NCI-H2227 (cell line): ENCODE measurements around the gene BCAN.

Source experiments
- DNase-seq: peaks from one replicate; lab custom pipeline; 2025; ENCODE audit not compliant: unreplicated experiment; lab: John Stamatoyannopoulos, UW

BCAN gene

DNA sequence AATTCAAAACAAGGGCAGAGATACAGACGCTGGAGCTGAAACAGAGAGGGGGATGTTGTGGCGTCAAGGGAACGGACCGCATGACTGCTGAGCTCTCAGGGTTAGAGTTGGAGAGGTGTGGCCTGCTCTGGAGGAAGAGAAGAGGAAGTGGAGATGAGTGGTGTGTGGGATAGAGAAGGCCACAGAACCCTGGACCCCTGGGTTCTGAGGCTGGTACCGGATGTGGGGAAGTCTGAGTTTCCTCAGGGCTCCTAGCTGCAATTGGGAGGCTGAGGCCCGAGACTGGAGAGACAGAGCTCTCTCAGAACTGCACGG is 1.8 kb downstream of the BCAN start:
- no peak for DNase-seq

DNA sequence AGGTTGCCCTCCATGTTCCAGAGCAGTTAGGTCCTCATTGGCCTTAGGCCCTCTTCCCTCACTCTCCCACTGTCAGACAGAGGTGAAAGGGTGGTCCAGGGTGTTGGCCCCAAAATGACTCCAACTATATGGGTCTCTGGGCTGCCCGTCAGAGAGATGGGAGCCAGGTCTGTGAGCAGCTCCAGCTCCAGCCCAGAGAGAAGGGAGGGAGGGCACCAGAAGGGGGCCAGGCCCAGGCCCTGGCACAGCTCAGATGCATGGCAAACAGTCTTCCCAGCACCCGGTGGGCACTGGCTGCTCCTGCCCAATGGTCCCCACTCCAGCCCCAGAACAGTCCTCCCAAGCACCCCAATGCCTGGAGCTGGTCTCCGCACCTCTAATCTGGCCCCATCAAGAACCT is 2.2 kb downstream of the BCAN start:
- DNase-seq = no peak

DNA sequence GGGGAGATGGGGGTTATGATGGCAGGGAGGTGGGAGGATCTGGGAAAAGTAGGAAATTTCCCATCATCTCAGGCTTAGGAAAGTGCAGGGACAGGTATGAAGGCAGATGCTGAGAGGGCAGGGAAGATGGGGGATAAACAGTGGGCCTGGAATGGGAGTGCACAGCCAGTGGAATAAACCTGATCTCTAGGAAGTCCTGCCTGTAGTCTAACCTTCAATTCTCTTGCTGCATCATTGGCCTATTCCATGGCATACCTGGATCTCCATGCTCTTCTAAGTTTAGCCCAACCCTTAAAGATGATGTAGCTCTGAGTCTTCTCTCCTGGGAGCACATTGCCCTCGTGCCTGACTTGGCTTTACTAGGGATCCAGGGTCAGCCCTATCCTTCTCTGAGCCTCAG is 2.7 kb downstream of the BCAN start:
- no peak for DNase-seq

DNA sequence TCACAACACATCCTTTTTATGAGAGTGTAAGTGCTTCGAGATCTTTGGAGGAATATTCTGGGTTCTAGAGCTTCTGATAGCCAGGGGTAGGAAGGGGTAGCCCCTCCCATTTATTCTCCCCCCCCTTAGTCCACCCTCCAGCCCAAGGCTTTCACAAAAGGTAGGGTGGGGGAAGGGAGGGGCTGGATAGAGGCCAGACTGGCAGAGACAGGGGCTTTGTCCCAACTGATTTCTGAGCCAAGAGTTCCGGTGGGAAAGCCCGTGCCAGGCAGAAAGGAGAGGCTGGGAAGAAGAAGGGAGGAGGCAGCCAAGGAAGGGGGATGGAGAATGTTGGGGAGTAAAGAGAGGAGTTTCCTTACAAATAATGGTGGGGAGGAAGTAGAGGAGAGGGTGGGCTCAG is 3.1 kb downstream of the BCAN start:
- no peak for DNase-seq

DNA sequence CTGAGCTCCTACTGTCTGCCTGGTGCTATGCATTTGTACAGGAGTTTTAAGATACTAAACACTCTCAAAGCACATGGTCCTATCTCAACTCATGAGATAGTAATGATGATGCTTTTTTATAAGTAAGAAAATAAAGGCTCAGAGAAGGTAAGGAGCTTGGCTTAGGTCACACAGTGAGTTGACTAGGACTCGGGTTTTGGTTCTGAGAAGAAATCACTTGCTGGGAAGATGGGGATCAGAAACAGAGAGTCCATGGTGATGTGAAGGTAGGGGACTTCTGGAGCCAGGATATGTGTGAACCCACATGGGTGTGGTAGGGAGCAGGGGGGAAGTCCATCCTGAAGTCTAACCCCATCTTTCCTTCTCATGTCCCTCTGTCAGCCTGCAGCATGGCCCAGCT is 3.7 kb downstream of the BCAN start:
- DNase-seq = no peak

DNA sequence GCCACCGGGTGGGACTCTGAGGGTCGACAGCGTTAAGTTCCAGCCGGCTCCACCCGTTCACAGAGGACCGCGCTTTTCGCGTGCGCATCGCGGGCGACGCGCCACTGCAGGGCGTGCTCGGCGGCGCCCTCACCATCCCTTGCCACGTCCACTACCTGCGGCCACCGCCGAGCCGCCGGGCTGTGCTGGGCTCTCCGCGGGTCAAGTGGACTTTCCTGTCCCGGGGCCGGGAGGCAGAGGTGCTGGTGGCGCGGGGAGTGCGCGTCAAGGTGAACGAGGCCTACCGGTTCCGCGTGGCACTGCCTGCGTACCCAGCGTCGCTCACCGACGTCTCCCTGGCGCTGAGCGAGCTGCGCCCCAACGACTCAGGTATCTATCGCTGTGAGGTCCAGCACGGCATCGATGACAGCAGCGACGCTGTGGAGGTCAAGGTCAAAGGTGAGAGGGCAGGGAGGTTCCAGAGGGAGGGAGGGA is 4.9 kb downstream of the BCAN start:
- no peak for DNase-seq

DNA sequence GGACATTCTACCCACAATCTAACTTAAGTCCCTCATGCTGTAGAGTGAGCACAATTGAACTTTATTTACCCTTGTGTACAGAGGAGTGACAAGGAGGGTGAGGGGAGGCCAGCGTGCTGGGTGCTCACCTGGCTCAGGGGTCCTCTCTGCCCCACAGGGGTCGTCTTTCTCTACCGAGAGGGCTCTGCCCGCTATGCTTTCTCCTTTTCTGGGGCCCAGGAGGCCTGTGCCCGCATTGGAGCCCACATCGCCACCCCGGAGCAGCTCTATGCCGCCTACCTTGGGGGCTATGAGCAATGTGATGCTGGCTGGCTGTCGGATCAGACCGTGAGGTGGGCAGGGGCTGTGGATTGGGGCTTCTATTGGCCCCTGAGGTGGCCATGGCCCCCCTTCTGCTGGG is 5.4 kb downstream of the BCAN start:
- DNase-seq = no peak

DNA sequence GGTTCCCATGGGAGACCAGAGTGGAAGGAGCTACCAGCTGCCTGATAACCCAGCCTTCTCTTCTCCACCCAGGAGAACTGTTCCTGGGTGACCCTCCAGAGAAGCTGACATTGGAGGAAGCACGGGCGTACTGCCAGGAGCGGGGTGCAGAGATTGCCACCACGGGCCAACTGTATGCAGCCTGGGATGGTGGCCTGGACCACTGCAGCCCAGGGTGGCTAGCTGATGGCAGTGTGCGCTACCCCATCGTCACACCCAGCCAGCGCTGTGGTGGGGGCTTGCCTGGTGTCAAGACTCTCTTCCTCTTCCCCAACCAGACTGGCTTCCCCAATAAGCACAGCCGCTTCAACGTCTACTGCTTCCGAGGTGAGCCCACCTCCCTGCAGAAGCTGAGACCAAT is 6.6 kb downstream of the BCAN start:
- no peak for DNase-seq

DNA sequence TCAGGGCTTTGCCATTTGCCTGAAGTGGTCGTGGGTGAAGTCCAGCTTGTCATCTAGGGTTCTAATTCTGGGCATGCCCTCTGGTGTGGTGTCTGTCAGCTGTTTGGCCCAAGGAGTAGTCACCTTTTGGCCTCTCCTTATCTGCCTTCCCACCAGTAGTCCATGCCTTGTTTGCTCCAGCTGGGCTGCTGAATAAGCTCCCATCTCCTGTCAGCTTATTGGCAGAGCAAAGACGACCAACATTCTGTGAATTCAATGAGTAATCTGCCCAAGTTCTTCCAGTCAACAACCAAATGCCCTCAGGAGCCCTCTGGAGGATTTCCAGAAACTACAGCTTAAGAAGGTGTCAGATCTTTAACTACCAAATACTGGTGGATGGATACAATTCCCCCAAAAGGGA is 7.0 kb downstream of the BCAN start:
- no peak for DNase-seq

DNA sequence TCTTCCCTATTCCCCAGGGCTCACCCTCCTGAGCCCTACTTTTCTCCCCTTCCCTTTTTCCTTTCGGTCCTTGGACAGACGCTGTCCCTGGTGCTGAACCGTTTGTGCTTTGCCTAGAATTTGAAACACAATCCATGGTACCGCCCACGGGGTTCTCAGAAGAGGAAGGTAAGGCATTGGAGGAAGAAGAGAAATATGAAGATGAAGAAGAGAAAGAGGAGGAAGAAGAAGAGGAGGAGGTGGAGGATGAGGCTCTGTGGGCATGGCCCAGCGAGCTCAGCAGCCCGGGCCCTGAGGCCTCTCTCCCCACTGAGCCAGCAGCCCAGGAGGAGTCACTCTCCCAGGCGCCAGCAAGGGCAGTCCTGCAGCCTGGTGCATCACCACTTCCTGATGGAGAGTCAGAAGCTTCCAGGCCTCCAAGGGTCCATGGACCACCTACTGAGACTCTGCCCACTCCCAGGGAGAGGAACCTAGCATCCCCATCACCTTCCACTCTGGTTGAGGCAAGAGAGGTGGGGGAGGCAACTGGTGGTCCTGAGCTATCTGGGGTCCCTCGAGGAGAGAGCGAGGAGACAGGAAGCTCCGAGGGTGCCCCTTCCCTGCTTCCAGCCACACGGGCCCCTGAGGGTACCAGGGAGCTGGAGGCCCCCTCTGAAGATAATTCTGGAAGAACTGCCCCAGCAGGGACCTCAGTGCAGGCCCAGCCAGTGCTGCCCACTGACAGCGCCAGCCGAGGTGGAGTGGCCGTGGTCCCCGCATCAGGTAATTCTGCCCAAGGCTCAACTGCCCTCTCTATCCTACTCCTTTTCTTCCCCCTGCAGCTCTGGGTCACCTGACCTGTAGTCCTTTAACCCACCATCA is 10.4 kb downstream of the BCAN start:
- no peak for DNase-seq

DNA sequence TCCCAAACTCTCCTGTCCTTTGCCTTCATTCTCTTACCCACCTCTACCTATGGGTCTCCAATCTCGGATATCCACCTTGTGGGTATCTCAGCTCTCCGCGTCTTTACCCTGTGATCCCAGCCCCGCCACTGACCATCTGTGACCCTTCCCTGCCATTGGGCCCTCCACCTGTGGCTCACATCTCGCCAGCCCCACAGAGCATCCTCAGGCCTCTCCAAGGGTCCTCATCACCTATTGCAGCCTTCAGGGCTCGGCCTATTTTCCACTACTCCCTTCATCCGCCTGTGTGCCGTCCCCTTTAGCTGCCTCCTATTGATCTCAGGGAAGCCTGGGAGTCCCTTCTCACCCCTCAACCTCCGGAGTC is 11.1 kb downstream of the BCAN start:
- no peak for DNase-seq

DNA sequence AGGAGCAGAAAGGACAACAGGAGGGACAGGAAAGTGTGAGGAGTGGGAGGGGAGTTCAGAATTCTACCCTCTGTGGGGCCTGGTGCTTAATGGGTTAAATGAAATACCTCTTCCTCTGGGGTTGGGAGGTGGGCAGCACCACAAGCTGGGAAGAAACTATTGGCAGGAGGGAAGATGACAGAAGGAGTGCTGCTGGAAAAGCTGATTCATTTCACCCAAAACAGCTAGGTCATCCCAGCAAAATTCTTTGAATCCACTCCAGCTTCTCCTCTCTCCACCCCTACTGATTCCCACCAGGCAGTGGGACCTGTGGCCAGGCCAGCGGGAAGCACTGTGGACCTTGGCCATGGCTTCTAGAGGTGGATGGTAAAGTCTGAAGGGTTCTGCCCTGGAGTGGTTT is 12.8 kb downstream of the BCAN start:
- no peak for DNase-seq

DNA sequence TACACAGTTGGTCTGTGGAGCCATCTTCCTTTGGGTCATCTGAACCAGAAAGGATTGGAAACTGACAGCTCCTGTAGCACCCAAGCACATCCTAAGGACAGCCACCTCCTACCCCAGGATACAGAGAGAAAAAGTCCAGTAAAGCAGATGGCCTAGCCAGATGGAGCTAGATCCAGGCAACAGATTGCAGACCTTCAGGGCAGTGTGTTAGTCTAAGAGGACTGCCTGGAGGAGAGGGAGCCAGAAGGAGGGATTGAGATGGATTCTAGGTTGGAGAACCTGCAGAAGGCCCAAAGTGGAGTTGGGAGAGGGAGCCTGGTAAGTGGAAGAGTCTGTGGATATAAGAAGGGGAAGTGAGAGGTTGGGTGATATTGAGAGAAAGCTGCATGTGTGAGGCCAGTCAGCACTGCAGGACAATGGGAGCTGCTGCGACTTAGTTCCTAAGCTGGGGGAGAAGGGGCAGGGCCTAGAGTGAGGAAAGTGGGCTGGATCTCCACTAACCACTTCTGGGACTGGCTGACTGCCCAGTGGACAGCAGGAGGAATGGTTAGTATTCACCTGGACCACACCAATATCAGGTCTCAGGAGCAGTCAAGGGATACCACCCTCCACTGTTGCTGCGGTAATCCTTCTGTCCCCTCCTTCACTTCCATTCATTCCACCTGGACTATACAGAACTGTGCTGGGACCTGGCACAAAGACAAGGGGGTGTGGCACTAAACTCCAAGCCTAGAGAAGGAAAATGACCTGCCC is 13.4 kb downstream of the BCAN start:
- no peak for DNase-seq

DNA sequence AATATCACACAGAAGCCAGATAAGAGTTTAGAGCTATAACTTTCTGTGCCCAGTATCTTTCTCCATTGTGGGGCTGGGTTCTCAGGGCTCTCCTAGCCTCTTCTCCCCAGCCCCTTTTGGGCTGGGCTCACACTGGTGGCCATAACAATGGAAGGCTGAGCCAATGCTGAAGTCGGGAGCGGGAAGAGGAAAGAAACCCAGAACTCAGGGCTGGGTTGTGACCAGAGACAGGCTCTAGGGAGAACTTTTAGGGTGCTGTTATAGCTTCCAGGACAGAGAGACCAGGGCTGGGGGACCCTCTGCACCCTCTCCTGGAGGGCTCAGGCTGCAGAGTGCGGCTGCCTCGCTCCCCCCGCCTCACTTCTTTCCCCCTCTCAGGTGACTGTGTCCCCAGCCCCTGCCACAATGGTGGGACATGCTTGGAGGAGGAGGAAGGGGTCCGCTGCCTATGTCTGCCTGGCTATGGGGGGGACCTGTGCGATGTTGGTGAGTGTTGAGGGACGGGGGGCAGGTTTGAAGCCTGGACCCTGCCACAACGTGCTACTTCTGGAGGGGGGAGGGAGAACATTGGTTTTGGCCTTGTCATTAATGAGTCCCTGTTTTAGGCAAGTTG is 14.1 kb downstream of the BCAN start:
- no peak for DNase-seq

DNA sequence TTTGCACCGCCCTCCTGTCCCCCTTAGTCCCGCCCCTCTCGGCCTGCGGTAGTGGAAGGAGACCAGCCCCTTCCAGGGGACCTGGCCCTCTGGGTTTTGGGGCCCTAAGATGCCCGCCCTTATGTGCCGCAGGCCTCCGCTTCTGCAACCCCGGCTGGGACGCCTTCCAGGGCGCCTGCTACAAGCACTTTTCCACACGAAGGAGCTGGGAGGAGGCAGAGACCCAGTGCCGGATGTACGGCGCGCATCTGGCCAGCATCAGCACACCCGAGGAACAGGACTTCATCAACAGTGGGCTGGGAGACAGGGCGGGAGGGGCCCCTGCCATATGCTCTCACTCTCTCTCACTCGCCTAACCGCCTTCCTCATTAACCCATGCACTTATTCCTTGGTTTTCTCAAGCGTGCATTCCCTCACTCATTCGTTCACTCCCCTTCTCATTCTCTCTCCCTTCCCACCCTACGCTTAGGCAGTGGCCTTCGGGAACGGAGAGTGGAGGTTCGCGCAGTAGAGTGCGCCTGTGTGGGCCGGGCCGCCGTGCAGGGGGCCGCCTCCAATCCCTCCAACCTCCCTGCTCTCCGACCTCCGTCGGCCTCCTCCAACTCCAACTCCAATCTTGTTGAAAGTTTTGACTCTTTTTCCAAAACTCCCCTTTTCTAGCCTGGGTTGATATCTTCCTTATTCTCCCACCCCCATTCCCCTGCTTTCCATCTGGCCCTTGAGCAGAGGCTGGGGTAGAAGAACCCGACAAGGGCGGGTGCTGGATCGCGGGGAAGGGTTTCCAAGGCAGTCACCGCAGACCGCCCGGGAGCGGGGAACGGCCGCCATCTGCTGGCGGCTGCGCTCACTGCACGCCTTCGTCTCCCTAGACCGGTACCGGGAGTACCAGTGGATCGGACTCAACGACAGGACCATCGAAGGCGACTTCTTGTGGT is 15.2 kb downstream of the BCAN start:
- DNase-seq = peak; percentile 86

DNA sequence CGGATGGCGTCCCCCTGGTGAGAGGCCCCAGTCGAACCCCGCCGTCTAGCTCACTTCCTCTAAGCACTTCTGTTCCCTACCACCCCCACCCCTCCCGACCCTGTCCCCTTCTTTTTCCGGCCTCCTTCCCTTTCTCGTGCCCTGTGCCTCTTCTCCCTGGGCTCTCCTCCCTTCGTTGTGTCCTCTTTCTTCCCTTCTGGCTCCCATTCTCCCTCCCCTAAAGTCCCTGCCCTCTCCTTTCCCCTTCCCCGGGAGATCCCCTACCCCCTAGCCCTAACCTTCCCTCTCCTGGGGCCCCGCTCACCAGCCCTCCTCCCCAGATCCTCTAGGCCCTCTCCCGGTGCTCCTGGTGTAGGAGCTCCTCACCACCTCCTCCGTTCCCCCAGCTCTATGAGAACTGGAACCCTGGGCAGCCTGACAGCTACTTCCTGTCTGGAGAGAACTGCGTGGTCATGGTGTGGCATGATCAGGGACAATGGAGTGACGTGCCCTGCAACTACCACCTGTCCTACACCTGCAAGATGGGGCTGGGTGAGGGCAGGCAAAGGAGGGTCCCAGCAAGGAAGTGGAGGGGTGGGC is 15.9 kb downstream of the BCAN start:
- no peak for DNase-seq

DNA sequence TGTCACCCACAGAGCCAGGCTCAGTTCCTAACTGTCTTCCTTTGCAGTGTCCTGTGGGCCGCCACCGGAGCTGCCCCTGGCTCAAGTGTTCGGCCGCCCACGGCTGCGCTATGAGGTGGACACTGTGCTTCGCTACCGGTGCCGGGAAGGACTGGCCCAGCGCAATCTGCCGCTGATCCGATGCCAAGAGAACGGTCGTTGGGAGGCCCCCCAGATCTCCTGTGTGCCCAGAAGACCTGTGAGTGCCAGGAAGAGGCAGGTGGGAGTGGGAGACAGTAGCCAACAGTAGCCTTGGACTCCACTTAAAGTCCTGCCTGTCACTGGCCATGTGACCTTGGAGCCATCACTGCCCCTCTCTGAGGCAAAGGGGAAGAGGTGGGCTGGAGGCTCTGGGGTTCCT is 16.6 kb downstream of the BCAN start:
- no peak for DNase-seq

DNA sequence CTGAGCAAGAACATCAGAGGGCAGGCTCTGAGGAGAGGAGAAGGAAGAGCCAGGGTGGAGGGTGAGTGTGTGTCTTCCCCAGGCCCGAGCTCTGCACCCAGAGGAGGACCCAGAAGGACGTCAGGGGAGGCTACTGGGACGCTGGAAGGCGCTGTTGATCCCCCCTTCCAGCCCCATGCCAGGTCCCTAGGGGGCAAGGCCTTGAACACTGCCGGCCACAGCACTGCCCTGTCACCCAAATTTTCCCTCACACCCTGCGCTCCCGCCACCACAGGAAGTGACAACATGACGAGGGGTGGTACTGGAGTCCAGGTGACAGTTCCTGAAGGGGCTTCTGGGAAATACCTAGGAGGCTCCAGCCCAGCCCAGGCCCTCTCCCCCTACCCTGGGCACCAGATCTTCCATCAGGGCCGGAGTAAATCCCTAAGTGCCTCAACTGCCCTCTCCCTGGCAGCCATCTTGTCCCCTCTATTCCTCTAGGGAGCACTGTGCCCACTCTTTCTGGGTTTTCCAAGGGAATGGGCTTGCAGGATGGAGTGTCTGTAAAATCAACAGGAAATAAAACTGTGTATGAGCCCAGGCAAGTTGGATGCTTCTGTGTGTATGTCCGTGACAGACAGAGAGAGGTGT is 17.1 kb downstream of the BCAN start:
- DNase-seq = no peak

DNA sequence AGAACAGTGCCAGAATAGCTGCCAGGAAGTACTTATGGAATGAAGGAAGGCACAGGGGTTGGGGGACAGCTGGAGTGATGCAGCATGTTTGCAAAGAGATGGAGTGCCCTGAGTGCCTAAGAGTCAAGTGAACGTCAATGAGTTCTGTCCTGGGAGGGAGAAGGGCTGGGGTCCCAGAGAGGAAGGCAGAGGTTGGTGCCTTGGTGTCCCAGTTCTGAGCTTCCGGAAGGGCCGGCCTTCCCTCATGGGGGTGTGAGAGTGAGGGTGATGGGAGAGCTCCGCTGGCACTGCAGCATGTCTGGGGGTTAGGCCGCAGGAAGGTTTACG is 17.7 kb downstream of the BCAN start:
- DNase-seq = no peak

DNA sequence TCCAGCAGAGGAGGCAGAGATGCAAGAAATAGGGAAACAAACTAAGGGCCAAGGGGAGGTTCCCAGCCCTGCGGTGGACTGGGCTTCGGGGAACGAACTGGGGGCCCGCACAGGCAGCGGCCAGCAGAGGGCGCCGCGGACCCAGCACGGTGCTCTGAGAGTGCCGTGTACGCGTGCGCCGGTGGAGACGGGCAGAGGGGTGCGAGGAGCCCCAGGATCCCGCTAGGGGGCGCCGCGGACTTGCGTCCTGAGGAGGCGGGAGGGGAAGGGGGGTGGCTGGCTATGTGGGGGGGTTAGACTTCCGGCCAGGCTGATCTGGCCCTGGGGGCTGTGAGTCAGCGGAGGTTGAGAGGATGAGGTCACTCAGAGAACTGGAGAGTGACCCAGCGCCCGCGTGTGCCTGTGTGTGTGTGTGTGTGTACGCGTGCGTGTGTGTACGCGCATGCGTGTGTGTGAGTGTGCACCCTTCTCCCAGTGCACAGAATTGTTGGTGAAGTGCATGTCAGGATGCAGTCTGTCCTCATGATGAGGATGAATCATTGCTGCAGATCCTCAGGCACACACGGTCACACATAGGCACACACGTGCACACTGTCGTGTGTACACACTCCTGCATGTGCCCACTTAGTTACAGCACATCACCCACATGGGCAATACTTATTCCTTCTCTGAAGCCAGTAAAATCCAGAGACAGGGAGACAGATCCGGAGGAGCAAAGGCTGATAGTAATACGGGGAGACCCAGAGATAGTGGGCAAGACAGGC is 18.3 kb downstream of the BCAN start:
- DNase-seq = peak; percentile 97
